ENCODE data around the gene LBX1. TPM values are rescaled to one million over a fixed set of nuclear protein-coding genes. Genes with fewer than 3 reads are reported as not detected.

LBX1 gene
- total RNA-seq, 1 donor from 2014 or later = 4.7 TPM

GRCh38 chr10:101256387-101256786 lies 27.1 kb upstream of the LBX1 start:
- TF ChIP-seq CTCF (conservative IDR thresholded peaks at IDR 0.05) = no peak
- Mint-ChIP-seq H3K27ac (no peak overlapping the region), H3K27me3 (peaks cover 47% of the 10 kb centered on the region), H3K36me3 (no peaks in the 10 kb centered on the region), H3K9me3 (peaks cover 9% of the 10 kb centered on the region), H3K4me1 (ENCODE audit: unreplicated experiment) (peaks cover 18% of the 10 kb centered on the region), H3K4me3 (no peak overlapping the region)
- no peak for DNase-seq (ENCODE audit: extremely low spot score, unreplicated experiment)

DNA sequence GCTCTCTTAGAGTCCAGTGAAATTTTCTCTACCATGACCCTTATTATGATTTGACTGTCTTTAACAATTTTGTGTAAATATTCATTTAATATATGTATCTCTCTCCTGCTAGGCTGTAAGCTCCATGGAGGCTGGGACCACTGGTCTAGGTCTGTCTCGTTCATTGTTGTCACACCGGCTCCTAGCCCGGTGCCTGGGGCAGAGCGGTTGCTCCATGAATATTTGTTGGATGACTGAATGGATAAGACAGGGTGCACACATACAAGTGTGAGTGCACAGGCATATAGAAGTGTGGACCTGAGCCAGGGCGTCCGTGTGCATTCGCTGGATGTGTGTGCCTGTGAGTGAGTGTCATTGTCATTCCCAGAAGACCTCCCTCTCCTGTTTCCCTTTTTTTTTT lies 20.9 kb upstream of the LBX1 start:
- peaks cover 5% of the 10 kb centered on the region for H3K9me3 Mint-ChIP-seq
- H3K27me3 Mint-ChIP-seq = peaks cover 73% of the 10 kb centered on the region
- no peak overlapping the region for H3K4me3 Mint-ChIP-seq

DNA sequence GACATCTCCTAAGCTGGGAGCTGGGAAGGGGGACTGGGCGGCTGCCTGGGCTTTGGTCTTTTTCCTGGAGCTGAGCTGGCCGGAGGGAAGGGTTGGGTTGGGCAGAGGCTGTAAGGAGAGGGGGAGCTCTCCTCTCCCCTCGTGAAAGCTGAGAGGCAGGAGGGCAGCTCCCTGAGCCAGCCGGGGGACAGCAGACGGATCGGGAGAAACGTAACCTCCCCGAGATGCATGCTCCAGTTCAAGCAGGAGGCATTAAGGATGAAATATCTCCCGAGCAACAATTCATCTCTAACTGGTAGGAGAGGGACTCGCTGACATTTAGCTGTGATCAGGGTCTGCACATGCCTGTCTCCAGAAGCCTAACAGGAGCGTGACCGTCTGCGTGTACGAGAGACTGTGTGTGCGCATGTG lies 19.9 kb upstream of the LBX1 start:
- H3K27me3 Mint-ChIP-seq = peaks cover 72% of the 10 kb centered on the region
- no peak for DNase-seq (ENCODE audit: extremely low spot score, unreplicated experiment)
- no peak overlapping the region for H3K4me3 Mint-ChIP-seq
- H3K4me1 Mint-ChIP-seq (ENCODE audit: unreplicated experiment) = peaks cover 17% of the 10 kb centered on the region
- peaks cover 5% of the 10 kb centered on the region for H3K9me3 Mint-ChIP-seq
- no peak for TF ChIP-seq CTCF (conservative IDR thresholded peaks at IDR 0.05)
- H3K27ac Mint-ChIP-seq = no peak overlapping the region
- H3K36me3 Mint-ChIP-seq = no peaks in the 10 kb centered on the region

More for the DNA sequence above, 20.9 kb upstream of the LBX1 start:
- TF ChIP-seq CTCF (conservative IDR thresholded peaks at IDR 0.05) = no peak
- H3K36me3 Mint-ChIP-seq = no peaks in the 10 kb centered on the region
- peaks cover 11% of the 10 kb centered on the region for H3K4me1 Mint-ChIP-seq (ENCODE audit: unreplicated experiment)
- no peak overlapping the region for H3K27ac Mint-ChIP-seq
- DNase-seq (ENCODE audit: extremely low spot score, unreplicated experiment) = no peak

- Mint-ChIP-seq H3K27me3 (peaks cover 81% of the 10 kb centered on the region), H3K9me3 (peaks cover 5% of the 10 kb centered on the region), H3K4me1 (ENCODE audit: unreplicated experiment) (peaks cover 24% of the 10 kb centered on the region), H3K4me3 (no peak overlapping the region), H3K27ac (no peak overlapping the region), H3K36me3 (no peaks in the 10 kb centered on the region)
- no peak for TF ChIP-seq CTCF (conservative IDR thresholded peaks at IDR 0.05)
- no peak for DNase-seq (ENCODE audit: extremely low spot score, unreplicated experiment)
Observed at GRCh38 chr10:101246639-101247038, 17.4 kb upstream of the LBX1 start.

GRCh38 chr10:101244321-101245050 lies 15.2 kb upstream of the LBX1 start:
- no peak for TF ChIP-seq CTCF (conservative IDR thresholded peaks at IDR 0.05)
- Mint-ChIP-seq H3K4me1 (ENCODE audit: unreplicated experiment) (peaks cover 22% of the 10 kb centered on the region), H3K36me3 (no peaks in the 10 kb centered on the region), H3K27me3 (peaks cover 86% of the 10 kb centered on the region), H3K9me3 (peaks cover 5% of the 10 kb centered on the region), H3K27ac (peak overlapping the region; percentile 0), H3K4me3 (no peak overlapping the region)
- no peak for DNase-seq (ENCODE audit: extremely low spot score, unreplicated experiment)
